ENCODE data around the gene STK24.

Gene STK24

GRCh38 chr13:98507282-98507797, 69.6 kb downstream of the STK24 start:
- Mint-ChIP-seq H3K4me3 (no peak overlapping the region), H3K36me3 (peaks cover 16% of the 10 kb centered on the region), H3K27ac (no peak overlapping the region), H3K27me3 (no peaks in the 10 kb centered on the region), H3K9me3 (ENCODE audit: low read depth) (no peaks in the 10 kb centered on the region), H3K4me1 (ENCODE audit: low read depth) (peaks cover 92% of the 10 kb centered on the region)

DNA sequence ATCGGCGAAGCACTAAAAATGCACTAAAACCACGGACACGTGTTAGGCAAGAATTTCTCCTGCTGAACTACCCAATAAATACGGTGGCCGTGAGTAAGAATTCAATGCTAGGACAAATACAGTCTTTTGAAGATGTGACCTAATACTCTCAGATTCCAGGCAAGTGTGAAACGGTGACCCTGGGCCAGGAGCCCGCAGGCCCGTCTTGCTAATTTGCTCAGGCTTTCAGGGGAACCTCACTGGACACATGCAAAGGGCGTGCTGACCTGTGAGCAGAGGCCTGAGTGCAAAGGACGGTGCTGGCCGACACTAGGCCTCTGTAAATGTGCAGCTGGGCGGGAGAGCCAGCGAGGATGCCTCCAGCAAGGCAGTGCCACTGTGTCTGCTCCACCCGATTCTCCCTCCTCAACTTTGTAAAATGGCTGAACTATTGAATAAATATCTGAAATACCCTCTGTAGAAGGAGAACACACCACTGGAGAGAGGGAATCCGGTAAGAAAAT, 70.1 kb downstream of the STK24 start:
- Mint-ChIP-seq H3K9me3 (ENCODE audit: low read depth) (no peaks in the 10 kb centered on the region), H3K36me3 (peaks cover 13% of the 10 kb centered on the region), H3K27me3 (no peaks in the 10 kb centered on the region), H3K4me3 (no peak overlapping the region), H3K4me1 (ENCODE audit: low read depth) (peaks cover 93% of the 10 kb centered on the region), H3K27ac (peak overlapping the region; percentile 54)

DNA sequence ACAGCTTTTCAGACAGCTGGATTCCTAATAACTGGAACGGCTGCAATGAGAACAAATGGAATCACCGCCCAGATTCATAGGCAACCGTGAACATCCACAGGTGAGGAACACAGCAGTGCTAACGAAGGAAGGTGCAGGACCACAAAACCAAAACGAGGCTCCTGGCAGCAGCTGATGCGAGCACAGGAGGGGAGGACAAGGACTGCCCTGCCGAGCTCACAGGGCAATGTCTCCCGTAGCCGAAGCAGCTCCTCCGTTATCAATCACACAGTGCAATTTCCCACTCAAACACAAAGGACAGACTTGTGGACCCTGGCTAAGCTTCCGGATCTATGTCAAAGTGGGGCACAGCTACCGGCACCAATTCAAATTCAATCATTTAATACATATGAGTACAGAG, 70.6 kb downstream of the STK24 start:
- Mint-ChIP-seq H3K36me3 (peaks cover 13% of the 10 kb centered on the region), H3K27me3 (no peaks in the 10 kb centered on the region), H3K4me1 (ENCODE audit: low read depth) (peaks cover 91% of the 10 kb centered on the region), H3K9me3 (ENCODE audit: low read depth) (no peaks in the 10 kb centered on the region), H3K27ac (peak overlapping the region; percentile 54), H3K4me3 (no peak overlapping the region)

DNA sequence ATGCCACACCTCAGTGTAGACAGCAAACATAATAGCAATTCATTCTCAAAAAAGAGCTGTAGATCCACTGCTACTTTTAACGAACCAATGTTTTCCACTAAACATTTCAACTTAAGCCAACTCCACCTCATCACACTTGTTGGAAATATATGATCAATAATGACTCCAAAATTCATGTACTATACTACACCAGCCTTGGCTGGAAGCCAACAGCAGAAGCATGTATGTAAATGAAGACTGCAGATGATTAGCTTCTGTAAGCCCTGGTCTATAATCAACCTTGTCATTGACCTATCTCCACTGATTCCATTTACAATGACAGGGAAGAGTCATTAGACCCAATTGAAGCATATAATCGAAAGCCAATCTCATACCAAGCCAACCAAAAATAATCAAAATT, 71.7 kb downstream of the STK24 start:
- Mint-ChIP-seq H3K27ac (peak overlapping the region; percentile 23), H3K27me3 (no peaks in the 10 kb centered on the region), H3K4me1 (ENCODE audit: low read depth) (peaks cover 85% of the 10 kb centered on the region), H3K9me3 (ENCODE audit: low read depth) (no peaks in the 10 kb centered on the region), H3K4me3 (no peak overlapping the region), H3K36me3 (peaks cover 10% of the 10 kb centered on the region)

GRCh38 chr13:98504371-98504963, 72.4 kb downstream of the STK24 start:
- no peaks in the 10 kb centered on the region for H3K27me3 Mint-ChIP-seq
- peaks cover 10% of the 10 kb centered on the region for H3K36me3 Mint-ChIP-seq
- no peaks in the 10 kb centered on the region for H3K9me3 Mint-ChIP-seq (ENCODE audit: low read depth)
- peaks cover 79% of the 10 kb centered on the region for H3K4me1 Mint-ChIP-seq (ENCODE audit: low read depth)
- H3K4me3 Mint-ChIP-seq, result peak overlapping the region; percentile 2
- H3K27ac Mint-ChIP-seq, result peak overlapping the region; percentile 23

GRCh38 chr13:98504029-98504351, 72.9 kb downstream of the STK24 start:
- Mint-ChIP-seq H3K4me1 (ENCODE audit: low read depth) (peaks cover 78% of the 10 kb centered on the region), H3K36me3 (peaks cover 10% of the 10 kb centered on the region), H3K27me3 (no peaks in the 10 kb centered on the region), H3K27ac (peak overlapping the region; percentile 19), H3K9me3 (ENCODE audit: low read depth) (no peaks in the 10 kb centered on the region), H3K4me3 (peak overlapping the region; percentile 2)

- Mint-ChIP-seq H3K4me3 (no peak overlapping the region), H3K27me3 (no peaks in the 10 kb centered on the region), H3K9me3 (ENCODE audit: low read depth) (no peaks in the 10 kb centered on the region), H3K4me1 (ENCODE audit: low read depth) (peaks cover 72% of the 10 kb centered on the region), H3K27ac (peak overlapping the region; percentile 35), H3K36me3 (peaks cover 10% of the 10 kb centered on the region)
Observed at GRCh38 chr13:98503175-98504028, 73.5 kb downstream of the STK24 start.

DNA sequence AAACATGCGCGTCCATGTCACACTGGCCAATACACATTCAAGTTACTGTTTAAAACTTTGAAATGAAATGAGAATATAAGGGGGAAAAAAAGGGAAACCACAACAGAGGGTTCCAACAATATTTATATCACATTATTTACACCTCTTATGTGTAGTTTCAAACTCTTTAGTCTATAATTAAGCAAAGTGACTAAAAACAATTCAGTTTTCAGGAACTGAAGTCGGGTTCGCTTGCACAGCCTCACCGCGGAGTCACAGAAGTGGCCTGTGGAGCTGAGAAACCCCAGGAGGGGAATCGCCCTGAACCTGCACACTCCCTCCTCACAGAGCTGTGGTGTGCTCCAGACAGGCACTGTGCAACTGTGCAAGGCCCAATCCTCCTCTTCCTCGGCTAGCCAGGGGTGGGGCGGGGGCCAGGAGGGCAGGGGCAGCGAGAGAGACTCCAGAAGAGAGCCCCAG, 75.9 kb downstream of the STK24 start:
- Mint-ChIP-seq H3K36me3 (peaks cover 10% of the 10 kb centered on the region), H3K4me3 (no peak overlapping the region), H3K27me3 (no peaks in the 10 kb centered on the region), H3K9me3 (ENCODE audit: low read depth) (no peaks in the 10 kb centered on the region), H3K4me1 (ENCODE audit: low read depth) (peaks cover 69% of the 10 kb centered on the region), H3K27ac (peak overlapping the region; percentile 70)

DNA sequence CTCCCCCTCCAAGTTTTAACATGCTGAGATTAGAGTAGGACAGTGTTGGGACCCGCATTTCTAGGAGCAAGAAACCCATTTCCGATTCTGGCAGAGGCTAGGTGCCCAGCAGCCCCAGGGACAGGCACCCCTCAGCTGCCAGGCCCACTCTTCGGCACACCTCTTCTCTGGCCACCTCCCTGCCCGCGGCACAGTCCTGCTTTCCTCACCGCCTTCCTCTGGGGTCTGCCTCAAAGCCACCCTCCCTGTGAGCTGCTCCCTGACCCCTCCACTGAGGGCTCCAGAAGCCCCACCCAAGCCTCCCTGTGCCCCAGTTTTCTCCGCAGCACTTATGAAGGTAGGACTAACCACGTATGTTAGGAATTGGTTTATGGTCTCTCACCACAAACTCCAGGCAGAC, 79.9 kb downstream of the STK24 start:
- peaks cover 52% of the 10 kb centered on the region for H3K4me1 Mint-ChIP-seq (ENCODE audit: low read depth)

GRCh38 chr13:98496479-98496791, 80.5 kb downstream of the STK24 start:
- H3K4me3 Mint-ChIP-seq, result no peak overlapping the region
- no peak overlapping the region for H3K27ac Mint-ChIP-seq
- H3K4me1 Mint-ChIP-seq (ENCODE audit: low read depth), result peaks cover 53% of the 10 kb centered on the region
- H3K27me3 Mint-ChIP-seq, result no peaks in the 10 kb centered on the region
- peaks cover 3% of the 10 kb centered on the region for H3K36me3 Mint-ChIP-seq
- H3K9me3 Mint-ChIP-seq (ENCODE audit: low read depth), result no peaks in the 10 kb centered on the region

More for the DNA sequence above, 79.9 kb downstream of the STK24 start:
- peaks cover 3% of the 10 kb centered on the region for H3K36me3 Mint-ChIP-seq
- peak overlapping the region; percentile 48 for H3K27ac Mint-ChIP-seq
- no peaks in the 10 kb centered on the region for H3K27me3 Mint-ChIP-seq
- H3K9me3 Mint-ChIP-seq (ENCODE audit: low read depth), result no peaks in the 10 kb centered on the region
- no peak overlapping the region for H3K4me3 Mint-ChIP-seq

- H3K36me3 Mint-ChIP-seq, result peaks cover 3% of the 10 kb centered on the region
- H3K4me1 Mint-ChIP-seq (ENCODE audit: low read depth), result peaks cover 56% of the 10 kb centered on the region
- H3K9me3 Mint-ChIP-seq (ENCODE audit: low read depth), result no peaks in the 10 kb centered on the region
- no peak overlapping the region for H3K27ac Mint-ChIP-seq
- H3K4me3 Mint-ChIP-seq, result no peak overlapping the region
- H3K27me3 Mint-ChIP-seq, result no peaks in the 10 kb centered on the region
Observed at GRCh38 chr13:98495627-98496478, 81.1 kb downstream of the STK24 start.

- peaks cover 3% of the 10 kb centered on the region for H3K36me3 Mint-ChIP-seq
- no peaks in the 10 kb centered on the region for H3K27me3 Mint-ChIP-seq
- H3K4me1 Mint-ChIP-seq (ENCODE audit: low read depth), result peaks cover 61% of the 10 kb centered on the region
- no peak overlapping the region for H3K27ac Mint-ChIP-seq
- H3K9me3 Mint-ChIP-seq (ENCODE audit: low read depth), result no peaks in the 10 kb centered on the region
- no peak overlapping the region for H3K4me3 Mint-ChIP-seq
Observed at GRCh38 chr13:98494769-98495168, 82.1 kb downstream of the STK24 start.

DNA sequence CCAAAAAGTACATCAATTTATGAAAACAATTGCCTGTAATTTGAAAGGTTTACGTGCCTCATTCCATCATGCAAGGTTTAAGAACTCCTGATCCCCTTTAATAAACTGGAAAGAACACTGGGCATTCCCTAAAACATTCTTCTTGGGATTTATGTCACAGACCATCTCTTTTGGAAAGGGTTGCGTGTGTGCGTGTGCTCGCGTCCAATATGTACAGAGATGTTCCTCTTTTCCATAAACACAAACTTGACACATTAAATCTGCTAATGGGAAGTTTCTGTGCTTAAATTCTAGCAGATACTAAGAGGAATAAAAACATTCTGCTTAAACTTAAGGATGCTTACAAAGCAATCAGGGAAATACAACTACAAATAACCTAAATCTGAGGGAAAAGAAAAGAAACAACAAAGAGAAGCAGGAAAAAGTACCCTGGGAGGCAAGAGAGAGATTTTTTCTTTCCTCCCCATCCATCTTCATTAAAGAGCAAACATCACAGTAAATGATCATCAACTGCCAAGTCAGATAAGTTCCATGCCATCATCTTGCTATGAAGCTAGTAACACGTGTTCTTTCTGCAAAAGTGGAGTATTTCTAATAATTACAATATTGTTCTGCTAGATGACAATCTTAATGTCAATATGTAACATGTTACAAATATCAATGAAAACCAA, 83.7 kb downstream of the STK24 start:
- H3K27ac Mint-ChIP-seq, result peak overlapping the region; percentile 30
- no peak overlapping the region for H3K4me3 Mint-ChIP-seq
- no peaks in the 10 kb centered on the region for H3K27me3 Mint-ChIP-seq
- H3K9me3 Mint-ChIP-seq (ENCODE audit: low read depth), result no peaks in the 10 kb centered on the region
- peaks cover 3% of the 10 kb centered on the region for H3K36me3 Mint-ChIP-seq
- peaks cover 68% of the 10 kb centered on the region for H3K4me1 Mint-ChIP-seq (ENCODE audit: low read depth)

DNA sequence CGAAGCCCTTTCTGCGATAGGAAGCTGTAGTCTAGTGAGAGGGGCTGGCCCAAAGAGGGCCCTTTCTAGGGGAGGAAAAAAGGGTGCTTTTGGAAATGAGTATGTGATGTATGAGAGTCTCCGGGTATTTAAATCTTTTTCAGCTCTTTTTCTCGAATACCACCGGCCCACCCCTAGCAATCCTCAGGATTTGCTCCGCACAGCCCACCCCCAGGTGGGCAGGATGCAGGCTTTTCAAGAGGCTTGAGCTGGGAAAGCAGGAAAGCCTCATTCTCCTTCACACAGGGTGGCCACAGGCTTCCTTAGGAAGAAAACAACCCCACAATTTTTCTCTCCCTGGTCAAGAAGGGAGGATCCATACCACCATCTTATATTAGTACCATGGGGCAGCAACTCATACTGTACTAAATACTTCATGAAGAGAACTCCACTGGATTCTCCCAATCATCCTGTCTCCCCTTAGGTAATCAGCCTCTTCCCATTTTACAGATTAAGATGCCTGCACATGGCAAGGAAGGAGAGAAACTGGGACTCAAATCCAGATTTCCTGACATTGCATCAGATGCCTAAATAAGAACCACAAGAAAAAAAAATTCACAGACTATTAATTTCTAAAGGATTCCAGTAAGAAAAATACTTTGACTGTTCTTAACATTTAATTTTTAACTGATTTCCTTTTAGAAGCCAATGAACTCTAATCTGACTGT, 84.4 kb downstream of the STK24 start:
- Mint-ChIP-seq H3K4me1 (ENCODE audit: low read depth) (peaks cover 69% of the 10 kb centered on the region), H3K9me3 (ENCODE audit: low read depth) (no peaks in the 10 kb centered on the region), H3K27ac (no peak overlapping the region), H3K27me3 (no peaks in the 10 kb centered on the region), H3K36me3 (peaks cover 3% of the 10 kb centered on the region), H3K4me3 (no peak overlapping the region)
